Renal pelvis (tissue), 4 donors: ENCODE measurements around the gene TMEM270. TPM values are rescaled to one million over a fixed set of nuclear protein-coding genes. Genes with fewer than 3 reads are reported as not detected.
"Not testable (repeated sequence)": the region's sequence is repeated elsewhere in the genome, so short reads cannot be mapped to it uniquely, and the experiment has no call there.

Source experiments
- DNase-seq: peaks from one replicate; pipeline ENCODE4 v3.0.0-alpha.2; 2013
- polyA plus RNA-seq, 3 donors: library from polyadenylated mRNA; unstranded; fragments of 120-200 nt; gene quantifications; one replicate each; pipeline ENCODE4 v1.2.1, GENCODE V29; 2013; ENCODE audit not compliant: insufficient read length in 3 of 3

The TMEM270 gene
- polyA plus RNA-seq, 3 donors, result not detected

DNA sequence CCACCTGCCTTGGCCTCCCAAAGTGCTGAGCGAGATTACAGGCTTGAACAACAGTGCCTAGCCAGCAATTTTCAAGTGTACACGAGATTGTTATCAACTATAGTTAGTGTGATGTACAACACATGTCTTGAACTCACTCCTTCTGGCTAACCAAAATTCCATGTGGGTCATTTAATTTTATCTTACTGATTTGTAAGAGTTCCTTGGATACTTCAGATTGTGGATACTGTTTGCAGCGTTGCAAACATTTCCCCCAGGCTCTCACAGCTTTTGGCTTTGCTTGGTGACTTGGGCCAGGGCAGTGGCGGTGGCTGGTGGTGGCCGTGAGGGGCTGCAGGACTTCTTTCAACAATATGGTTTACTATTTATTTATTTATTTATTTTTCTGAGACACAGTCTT is 8.5 kb upstream of the TMEM270 start:
- DNase-seq, result no peak

DNA sequence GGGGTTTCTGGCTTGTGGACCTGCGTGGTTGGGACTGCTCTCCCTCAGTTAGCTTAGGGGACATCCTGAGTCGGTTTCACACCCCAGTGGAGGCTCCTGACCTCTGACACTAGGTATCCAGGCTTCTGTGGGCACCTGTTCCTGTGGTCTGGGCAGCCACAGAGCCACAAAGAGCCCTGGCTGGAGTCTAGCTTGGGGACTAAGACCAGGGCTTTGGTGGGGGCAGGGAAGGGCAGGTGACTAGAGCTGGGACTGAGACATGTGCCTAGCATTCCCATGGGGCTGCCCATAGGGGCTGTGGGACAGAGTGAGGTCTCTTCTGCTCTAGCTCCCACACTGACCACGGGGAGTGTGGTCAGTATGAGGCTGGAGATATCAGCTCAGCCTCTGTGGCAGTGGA is 4.0 kb upstream of the TMEM270 start:
- DNase-seq, result no peak

DNA sequence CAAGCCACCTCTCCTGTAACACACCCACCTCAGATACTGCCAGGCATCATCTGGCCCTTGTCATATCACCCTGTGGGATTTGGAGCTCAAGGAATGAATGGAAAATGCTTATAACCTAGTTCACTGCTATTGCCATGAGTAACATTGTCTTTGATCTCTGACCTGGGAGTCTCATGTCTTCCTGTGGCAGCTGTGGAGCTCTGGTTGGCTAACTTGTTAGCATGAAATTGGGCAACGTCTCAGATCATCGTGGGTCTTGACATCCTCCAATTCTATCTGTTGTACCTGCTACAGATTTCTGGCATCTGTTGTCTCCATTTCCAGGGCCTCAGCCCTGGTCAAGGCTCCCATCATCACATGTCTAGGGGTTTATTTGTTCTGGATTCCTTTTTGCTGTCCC is 2.2 kb upstream of the TMEM270 start:
- DNase-seq, result no peak

DNA sequence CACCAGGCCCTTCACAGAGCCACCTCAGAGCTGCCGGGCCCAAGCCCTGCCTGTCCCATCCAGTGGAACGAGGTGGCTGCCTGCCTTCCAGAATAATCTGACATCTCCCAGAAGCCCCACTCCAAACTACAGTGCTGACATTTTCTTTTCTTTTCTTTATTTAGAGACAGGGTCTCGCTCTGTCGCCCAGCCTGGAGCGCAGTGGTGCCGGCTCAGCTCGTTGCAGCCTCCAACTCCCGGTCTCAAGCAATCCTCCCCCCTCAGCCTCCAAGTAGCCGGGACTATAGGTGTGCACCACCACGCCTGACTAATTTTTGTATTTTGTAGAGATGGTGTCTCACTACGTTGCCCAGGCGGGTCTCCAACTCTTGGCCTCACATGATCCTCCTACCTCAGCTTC is 346 bp downstream of the TMEM270 start:
- no peak for DNase-seq

DNA sequence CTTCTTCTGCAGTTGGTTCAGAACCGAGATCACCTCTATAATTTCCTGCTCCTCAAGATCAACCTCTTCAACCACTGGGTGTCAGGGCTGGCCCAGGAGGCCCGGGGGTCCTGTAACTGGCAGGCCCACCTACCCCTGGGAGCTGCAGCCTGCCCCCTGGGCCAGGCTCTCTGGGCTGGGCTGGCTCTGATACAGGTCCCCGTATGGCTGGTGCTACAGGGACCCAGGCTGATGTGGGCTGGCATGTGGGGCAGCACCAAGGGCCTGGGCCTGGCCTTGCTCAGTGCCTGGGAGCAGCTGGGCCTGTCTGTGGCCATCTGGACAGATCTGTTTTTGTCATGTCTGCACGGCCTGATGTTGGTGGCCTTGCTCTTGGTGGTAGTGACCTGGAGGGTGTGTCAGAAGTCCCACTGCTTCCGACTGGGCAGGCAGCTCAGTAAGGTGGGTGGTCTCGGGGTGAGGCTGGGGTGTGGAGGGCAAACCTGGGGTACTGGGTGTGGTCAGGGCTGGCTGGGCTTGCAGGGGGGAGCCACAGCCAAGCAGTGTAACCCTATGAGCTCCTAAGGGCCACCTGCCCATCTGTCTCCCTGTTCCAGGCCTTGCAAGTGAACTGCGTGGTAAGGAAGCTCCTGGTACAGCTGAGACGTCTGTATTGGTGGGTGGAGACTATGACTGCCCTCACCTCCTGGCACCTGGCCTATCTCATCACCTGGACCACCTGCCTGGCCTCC is 4.2 kb downstream of the TMEM270 start:
- DNase-seq, result no peak

GRCh38 chr7:73865738-73866445 is 4.9 kb downstream of the TMEM270 start:
- DNase-seq, result no peak

- no peak for DNase-seq
Measured at GRCh38 chr7:73866446-73866767, 5.4 kb downstream of the TMEM270 start.

DNA sequence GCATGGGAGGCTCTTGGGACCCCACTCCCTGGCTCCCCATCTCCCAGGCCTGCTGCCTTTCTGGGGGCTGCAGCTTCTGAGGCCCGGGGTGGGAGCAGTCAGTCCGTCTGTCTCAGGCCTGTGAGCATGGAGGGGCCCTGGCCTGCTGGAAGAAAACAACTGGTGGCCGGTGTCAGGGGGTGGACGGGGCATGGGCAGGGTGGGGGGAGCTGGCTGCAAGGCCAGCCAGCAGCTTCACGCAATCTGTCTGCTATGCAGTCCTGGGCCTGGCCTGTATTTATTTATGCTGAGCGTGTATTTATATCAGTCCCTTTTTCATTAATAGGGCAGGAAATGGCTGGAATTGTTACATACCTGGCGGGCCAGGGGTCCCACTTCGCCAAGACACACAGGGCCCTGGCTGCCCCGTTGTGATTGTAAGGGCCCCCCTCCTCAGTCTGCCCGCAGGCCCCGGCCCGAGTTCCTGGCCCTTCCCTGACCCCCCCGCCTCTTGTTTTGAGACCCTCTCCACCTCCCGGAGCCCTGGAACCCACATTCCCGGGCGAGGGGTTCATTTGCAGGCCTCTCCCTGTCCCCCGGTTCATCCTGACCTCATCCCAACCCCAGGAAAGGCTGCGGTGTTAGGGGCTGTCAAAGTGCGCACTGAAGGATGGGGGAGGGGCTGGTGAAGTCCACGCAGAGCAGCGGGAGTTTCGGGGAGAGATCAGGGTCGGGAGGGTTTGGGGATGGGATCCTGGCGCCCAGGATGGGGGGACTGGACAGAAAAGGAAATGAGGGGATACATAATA is 8.2 kb downstream of the TMEM270 start:
- no peak for DNase-seq

- DNase-seq, result no peak
Measured at GRCh38 chr7:73870041-73870492, 9.1 kb downstream of the TMEM270 start.

- DNase-seq, result no peak
Measured at GRCh38 chr7:73871163-73872011, 10.4 kb downstream of the TMEM270 start.

- no peak for DNase-seq
Measured at GRCh38 chr7:73872056-73872908, 11.3 kb downstream of the TMEM270 start.

GRCh38 chr7:73876361-73876760 is 15.4 kb downstream of the TMEM270 start:
- DNase-seq, result no peak

DNA sequence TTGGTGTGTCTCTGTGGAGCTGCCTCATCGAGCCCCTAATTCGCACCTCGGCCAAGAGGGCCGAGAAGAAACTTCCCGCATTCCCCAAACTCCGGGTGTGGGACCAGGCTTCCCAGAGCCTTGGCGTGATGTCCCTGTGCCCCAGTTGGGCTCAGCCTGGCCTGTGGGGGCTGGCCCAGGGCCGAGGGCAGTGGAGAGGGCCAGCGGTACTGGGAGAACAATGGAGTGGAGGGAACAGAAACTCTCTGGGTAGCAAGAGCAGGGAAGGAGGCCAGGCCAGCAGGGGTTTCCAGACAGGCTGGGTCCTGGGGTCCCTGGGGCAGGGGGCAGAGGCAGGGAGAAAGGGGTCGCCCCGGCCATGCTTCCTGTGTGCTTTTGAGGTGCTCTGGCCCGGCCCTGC is 16.0 kb downstream of the TMEM270 start:
- DNase-seq, result no peak

DNA sequence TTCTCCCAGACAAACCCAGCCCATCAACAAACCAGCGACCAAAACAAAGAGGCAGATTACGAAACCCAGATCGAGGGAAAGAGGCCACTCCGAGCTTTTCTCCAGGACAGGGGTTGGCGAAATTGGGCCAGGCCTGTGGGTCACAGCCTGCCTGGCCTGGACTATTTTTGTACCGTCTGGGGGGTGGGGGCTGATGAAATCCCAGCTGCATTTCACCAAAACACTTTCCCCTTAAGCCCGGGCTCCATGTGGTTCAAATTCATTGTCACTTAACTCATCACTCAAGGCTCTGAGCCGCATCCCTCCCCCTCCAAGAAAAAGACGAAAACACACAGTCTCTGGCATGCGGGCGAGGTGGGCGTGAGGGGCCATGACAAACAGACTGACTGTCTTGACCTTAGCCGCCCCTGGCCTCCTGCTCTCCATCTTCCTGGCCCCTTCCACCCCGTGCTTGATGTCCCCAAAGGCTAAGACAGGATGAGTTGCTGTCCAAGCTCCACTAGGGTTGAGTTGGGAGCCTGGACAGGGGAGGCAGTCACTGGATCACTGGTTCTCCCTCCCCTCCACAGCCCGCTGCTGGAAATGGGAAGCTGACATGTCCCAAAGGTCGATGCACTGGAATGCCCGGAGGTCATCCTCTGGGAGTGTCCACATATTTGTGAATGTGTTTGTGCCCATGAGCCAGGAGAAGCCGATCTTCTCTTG is 19.2 kb downstream of the TMEM270 start:
- no peak for DNase-seq

GRCh38 chr7:73880755-73881328 is 19.9 kb downstream of the TMEM270 start:
- no peak for DNase-seq

- DNase-seq, result no peak
Measured at GRCh38 chr7:73881352-73882046, 20.5 kb downstream of the TMEM270 start.

- no peak for DNase-seq
Measured at GRCh38 chr7:73882047-73882402, 21.1 kb downstream of the TMEM270 start.

- DNase-seq, result not testable (repeated sequence)
Measured at GRCh38 chr7:73884867-73885422, 24.0 kb downstream of the TMEM270 start.

GRCh38 chr7:73885433-73885974 is 24.5 kb downstream of the TMEM270 start:
- DNase-seq, result no peak
